Dermis microvascular lymphatic vessel endothelial cell (primary cell): ENCODE results near the gene CAT. TPM values are rescaled to one million over a fixed set of nuclear protein-coding genes. Genes with fewer than 3 reads are reported as not detected.
"Not testable (repeated sequence)": the region's sequence is repeated elsewhere in the genome, so short reads cannot be mapped to it uniquely, and the experiment has no call there.

Experiments used
- DNase-seq, 2 donors: peaks; one replicate each; pipeline versions ENCODE4 v3.0.0 to v3.0.0-alpha.2; 2010; ENCODE audit warnings: low read depth in 2 of 2
- total RNA-seq: library from RNA; depleted of rRNA; stranded (reverse); fragments of >200 nt; gene quantifications from 2 replicates; pipeline ENCODE4 v1.2.1, GENCODE V29; 2014

CAT gene
- total RNA-seq, result 43.0 and 49.7 TPM in 2 replicates

- peak; percentile 84 to 97 for DNase-seq
Measured at GRCh38 chr11:34438529-34439507, at the start of gene CAT. Gene CAT (plus strand): TSS chr11:34438934. CDS start chr11:34439014, 80 bp downstream.

DNA sequence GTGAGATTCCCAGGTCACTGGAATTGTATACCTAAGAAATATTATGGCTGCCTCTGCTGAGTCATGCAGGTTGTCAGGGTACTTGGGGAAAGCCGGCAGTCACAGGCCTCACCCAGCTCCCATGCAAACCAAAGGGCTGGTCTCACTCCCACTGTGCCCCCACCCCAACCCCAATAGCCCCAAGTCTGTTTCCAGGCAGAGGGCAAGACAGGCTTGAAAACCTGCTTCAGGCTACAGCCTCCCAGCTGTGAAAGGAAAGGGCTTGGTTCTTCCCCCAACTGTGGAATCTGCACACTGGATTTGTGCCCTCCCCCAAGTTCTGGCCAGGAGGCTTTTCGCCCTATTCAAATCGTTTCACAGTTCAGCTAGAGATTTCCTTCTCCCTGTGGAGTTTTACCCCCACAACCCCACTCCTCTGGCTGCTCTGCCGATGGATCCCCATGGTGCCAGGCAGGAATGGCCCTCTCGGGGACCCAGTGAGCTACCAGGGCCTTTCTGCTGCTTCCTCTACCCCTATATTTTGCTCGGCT is 43.9 kb upstream of the CAT start:
- no peak for DNase-seq

GRCh38 chr11:34395916-34396550 is 42.7 kb upstream of the CAT start:
- peak in 1 of 2 donors; percentile 20 for DNase-seq

GRCh38 chr11:34397120-34397519 is 41.6 kb upstream of the CAT start:
- DNase-seq, result no peak

DNA sequence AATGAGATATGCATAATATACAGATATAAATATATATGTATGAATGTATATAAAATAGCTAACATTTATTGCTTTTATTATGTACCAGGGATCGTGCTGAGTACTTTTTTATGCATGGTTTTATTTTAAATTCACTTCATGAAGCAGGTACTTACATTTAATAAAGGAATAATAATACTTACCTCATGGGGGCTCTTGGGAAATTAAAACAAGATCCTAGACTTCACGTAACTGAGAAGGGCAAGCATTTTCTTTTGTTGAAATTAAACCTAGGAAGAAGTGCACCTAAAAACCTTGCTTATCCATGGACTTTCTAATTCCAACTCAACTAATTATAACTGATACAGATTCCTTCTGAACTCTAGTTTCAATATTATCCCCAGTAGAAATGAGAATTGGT is 40.9 kb upstream of the CAT start:
- DNase-seq, result no peak

DNA sequence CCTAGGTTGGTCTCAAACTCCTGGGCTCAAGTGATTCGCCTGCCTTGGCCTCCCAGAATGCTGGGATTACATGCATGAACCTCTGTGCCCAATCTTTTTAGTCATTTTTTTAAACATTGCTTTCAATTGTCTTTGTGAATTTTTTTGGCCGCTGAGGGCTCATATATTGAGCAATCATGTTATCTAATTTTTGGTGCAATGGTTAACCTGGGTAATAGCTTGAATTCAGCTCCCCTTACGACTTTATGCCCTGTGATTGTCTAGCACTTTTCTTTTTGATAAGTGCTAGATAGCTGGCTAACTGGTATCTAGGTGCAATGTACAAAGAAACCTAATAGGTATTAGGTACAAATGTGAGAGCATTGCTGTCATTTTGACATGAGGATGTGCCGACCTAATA is 35.3 kb upstream of the CAT start:
- no peak for DNase-seq

DNA sequence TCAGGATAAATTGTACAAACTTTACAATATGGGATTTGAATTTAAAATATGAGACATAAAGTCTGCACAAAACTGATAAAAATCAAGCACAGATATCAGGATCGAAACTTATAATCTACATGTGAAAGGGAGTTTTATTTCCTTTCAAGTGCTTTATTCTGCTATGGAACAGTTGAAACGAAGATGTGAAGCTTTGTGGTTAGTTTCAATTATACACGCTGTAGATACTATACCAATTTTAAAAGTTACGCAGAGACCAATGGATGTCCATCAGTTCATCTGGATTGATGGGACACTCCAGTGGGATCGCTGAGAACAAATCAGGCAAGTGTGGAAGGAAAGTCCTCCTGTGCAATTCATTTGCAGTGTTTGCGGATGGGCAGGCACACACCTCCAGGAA is 34.5 kb upstream of the CAT start:
- DNase-seq, result no peak

GRCh38 chr11:34405079-34405858 is 33.5 kb upstream of the CAT start:
- DNase-seq, result peak; percentile 1 to 34

- DNase-seq, result no peak
Measured at GRCh38 chr11:34406413-34406812, 32.3 kb upstream of the CAT start.

DNA sequence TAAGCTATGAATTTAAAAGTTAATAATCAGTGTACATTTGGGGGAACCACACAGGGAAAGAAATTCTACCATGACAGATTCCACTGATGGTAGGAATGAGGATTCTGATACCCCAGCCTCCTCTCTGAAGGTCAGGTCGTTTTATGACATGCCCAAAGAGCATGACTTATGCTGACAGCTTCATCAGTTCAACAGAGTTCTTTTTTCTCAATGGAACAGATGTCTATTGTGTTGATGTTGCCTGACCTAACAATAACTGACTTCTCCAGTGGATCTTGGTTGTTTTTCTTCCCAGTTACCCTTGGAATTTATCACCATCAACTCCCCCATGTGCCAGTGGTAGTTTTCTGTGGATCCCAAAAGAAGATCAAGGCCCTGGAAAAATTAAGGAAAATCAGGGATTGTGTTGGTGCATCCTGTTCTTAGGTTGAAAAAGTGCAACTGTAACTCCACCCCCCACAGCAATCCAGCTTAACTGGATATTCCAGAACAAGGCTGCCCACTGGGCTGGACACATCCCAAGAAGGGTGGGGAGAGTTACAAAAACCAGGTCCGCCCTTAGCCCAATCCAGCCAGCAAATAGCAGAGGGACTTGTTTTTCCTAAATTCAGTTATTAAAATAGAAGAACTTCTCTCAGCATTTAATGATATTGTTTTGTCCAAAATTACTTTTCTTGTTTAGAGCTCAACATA is 31.5 kb upstream of the CAT start:
- no peak for DNase-seq

DNA sequence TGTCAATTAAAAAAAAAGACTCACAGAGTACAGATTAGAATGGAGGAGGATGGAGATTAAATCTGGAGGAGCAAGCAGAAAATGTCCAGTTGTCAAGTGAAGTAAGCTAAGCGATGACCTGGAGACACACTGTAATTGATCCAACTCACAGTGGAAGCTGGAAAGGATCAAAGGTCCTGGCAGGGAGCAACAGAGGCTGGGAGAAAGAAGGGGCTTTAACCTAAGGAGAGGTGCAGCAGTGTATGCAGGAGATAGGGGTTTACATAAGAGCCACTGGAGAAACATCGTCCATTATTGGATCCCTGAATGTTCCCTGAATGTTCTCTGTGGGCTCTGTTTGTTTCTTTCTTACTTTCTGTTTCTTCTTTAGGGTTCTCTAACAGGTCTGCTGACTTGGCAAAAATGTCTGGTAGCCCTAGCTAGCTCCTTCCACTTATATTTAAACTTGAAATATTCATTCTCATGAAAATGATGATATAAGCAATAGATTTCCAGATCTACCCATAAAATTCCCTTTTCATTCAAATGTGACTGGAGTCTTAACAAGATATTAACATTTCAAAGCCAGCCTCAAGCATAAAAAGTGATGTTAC is 30.1 kb upstream of the CAT start:
- DNase-seq, result no peak

GRCh38 chr11:34411111-34411510 is 27.6 kb upstream of the CAT start:
- no peak for DNase-seq

GRCh38 chr11:34411791-34412190 is 26.9 kb upstream of the CAT start:
- no peak for DNase-seq

DNA sequence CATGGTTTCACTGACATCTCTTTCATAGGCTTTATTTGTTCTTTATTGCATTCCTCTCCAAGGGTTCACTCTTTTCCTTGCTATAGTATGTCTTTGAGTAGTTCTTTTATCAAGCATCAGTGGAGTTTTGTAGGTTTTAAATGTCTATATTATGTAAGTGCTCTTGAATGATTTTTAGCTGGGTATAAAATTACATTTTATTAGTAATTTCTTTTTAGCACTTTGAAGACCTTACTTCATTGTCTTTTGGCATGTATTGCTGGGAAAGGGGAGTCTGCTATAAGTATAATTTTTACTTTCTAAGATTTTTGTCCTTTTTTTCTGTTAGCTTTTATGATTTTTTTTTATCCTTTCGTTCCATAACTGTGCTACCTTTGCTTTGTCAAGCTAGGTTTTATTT is 25.5 kb upstream of the CAT start:
- DNase-seq, result no peak

DNA sequence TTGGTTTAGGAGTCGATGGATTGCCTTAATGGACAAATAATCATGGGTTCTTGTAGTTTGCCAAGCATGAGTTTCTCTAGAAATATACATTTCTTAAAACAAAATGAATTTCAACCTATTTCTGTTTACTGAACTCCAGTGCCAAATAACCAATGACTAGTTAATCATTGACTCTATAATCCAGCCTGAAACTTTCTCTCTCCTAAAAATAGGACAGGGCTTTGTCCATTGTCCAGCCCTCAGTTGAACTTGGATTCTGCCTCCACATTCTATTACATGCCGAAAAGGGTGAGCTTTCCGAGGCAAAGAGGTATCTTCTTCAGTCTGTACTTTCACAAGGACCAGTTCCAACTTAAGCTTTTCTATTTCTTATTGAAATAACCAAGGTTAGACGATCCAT is 23.2 kb upstream of the CAT start:
- no peak for DNase-seq

- no peak for DNase-seq
Measured at GRCh38 chr11:34416088-34416487, 22.6 kb upstream of the CAT start.

DNA sequence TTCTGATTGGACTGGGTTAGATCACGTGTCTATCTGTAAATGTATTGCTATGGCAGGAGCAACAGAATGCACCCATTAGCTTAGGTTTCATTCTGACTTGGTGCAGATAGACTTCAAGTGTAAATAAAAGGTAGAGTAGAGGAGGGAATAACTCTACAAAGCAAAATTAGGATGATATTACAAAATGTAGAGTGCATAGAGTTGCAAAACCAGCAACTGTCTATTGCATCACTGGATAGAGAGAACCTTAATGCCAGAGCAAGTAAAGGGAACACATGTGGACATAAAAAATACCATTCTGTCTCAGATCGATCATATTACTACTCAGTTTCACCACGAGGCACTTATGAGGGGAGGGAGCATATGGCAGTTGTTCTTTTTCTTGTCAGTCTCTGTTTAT is 22.0 kb upstream of the CAT start:
- no peak for DNase-seq

- no peak for DNase-seq
Measured at GRCh38 chr11:34417202-34417601, 21.5 kb upstream of the CAT start.

GRCh38 chr11:34419158-34419557 is 19.6 kb upstream of the CAT start:
- no peak for DNase-seq

DNA sequence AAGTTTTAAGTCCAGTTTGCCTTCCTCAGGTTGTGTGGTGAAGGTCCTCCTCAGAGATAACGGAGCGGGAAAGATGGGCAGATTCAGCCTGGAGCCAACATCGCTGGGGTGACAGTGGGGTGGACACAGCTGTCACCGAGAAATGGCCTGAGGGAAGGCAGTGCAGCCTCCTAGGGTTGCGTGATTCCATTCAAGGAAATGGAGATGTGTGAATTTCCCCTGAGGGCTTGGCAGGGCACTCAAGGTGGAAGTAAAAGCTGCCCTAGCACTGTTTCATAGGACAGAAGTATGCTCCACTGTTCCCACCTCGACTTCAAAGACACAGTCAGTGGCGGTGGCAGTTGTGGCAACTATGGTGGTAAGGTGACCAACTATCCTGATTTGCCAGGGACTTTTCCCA is 15.4 kb upstream of the CAT start:
- DNase-seq, result no peak

DNA sequence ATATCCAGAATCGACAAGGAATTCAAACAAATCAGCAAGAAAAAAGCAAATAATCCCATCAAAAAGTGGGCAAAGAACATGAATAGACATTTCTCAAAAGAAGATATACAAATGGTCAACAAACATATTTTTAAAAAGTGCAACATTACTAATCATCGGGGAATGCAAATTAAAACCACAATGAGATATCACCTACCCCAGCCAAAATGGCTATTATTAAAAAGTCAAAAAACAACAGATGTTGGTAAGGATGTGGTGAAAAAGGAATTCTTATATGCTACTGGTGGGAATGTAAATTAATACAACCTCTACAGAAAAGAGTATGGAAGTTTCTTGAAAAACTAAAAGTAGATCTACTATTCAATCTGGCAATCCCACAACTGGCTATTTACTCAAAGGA is 13.9 kb upstream of the CAT start:
- DNase-seq, result not testable (repeated sequence)
